GM21526 (cell line): ENCODE measurements around the gene FRG2C.
"Not testable (repeated sequence)": the region's sequence is repeated elsewhere in the genome, so short reads cannot be mapped to it uniquely, and the experiment has no call there.

Experiments used
- ATAC-seq: cut with Tn5 transposase; IDR thresholded peaks from one replicate; pipeline ENCODE4 v1.9.1; 2021; ENCODE audit warnings: moderate library complexity; ENCODE audit not compliant: unreplicated experiment, low FRiP score

Gene FRG2C

GRCh38 chr3:75668759-75669347, 4.7 kb downstream of the FRG2C start:
- ATAC-seq, result peak; percentile 64

DNA sequence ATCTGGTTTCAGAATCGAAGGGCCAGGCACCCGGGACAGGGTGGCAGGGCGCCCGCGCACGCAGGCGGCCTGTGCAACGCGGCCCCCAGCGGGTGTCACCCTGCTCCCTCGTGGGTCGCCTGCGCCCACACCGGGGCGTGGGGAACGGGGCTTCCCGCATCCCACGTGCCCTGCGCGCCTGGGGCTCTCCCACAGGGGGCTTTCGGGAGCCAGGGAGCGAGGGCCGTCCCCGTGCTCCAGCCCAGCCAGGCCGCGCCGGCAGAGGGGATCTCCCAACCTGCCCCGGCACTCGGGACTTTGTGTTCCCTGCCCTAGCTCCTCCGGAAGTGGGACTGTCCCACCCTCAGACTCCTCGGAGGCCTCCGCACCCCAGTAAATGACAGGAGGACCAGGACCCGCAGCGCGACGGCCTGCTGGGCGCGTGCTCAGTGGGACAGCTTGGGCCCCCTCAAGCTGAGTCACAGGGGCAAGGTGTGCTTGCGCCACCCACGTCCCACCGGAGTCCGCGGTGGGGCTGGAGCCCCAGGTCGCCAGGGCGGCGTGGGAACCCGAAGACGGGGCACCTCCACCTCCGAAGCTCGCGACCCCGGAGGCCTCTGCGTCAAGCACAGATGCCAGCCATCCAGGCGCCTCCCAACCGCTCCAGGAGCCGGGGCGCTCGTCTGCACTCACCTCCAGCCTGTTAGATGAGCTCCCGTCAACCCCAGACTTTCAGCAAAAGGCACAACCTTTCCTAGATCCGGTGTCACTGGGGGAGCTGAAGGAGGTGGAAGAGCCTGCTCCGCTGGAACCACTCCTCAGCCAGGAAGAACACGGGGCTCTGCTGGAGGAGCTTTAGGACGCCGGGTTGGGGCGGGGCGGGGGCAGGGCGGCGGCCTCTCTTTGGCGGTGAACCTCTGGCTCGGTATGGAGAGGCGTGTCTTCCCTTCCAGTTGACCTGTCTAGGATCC, 5.5 kb downstream of the FRG2C start:
- peak; percentile 37 for ATAC-seq

GRCh38 chr3:75670298-75671286, 6.5 kb downstream of the FRG2C start:
- not testable (repeated sequence) for ATAC-seq

GRCh38 chr3:75671287-75672139, 7.4 kb downstream of the FRG2C start:
- not testable (repeated sequence) for ATAC-seq

DNA sequence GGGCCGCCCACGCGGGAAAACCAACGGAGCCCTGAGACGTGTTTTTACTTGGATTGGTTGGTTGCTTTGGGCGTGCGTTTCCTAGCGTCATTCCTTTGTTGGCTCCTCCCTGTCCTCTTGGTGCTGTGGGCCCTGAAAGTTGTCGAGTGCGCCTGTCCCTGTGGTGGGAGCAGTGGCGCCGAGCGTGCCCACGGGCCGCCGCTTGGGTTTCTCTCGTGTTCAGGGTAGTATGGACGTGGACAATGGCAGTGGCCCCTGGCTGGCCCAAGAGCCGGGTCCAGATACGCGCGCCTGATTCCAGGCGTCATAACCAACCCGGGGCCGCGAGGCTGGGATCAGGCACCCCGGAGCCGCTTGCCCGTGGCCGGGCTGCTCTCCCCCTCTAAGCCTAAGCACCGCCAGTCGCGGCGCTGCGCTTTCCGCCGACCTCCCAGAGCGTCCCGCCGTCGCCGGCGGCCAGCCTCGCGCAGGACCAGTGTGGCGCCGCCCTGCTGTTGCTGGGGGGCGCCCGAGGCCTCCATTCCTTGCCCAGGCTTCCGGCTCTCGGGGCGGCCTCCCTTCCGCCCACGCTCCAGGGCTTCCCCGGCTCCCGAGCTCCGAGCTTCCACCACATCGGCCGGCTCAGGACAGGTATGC, 8.1 kb downstream of the FRG2C start:
- not testable (repeated sequence) for ATAC-seq

- ATAC-seq, result not testable (repeated sequence)
Observed at GRCh38 chr3:75683965-75684364, 19.8 kb downstream of the FRG2C start.

DNA sequence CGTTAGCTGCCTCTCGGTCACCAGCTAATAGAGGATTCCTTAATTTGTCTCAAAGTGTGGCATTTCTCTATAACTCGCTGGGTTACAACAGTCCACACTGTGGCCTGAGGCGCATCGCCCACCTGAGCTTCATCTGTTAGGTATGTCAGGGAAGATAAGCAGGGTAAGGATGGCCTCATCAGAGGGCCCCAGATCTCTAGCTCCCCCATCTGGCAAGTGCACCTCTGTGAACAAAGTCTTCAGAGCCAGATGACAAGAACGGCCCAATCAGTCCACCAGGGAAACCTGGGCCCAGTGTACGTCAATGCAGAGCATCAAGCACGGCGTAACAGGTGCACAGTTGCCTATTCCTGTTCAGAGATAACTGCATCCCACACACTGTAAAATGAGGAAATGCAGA, 23.2 kb downstream of the FRG2C start:
- ATAC-seq, result no peak

- no peak for ATAC-seq
Observed at GRCh38 chr3:75692061-75692460, 27.9 kb downstream of the FRG2C start.
